Right lobe of liver (tissue), 6 donors: ENCODE measurements around the gene CDC16. TPM values are rescaled to one million over a fixed set of nuclear protein-coding genes. Genes with fewer than 3 reads are reported as not detected.

ENCODE experiments used
- ATAC-seq, 4 donors: fragments of 200-7000 bp; cut with Tn5 transposase; one replicate each; pipeline ENCODE4 v1.9.1; 2020; ENCODE audit warnings: mild to moderate bottlenecking in 4 of 4, moderate library complexity in 4 of 4
- DNase-seq, 3 donors: peaks; one replicate each; pipeline ENCODE4 v3.0.0-alpha.2; 2020
- H3K27ac ChIP-seq, 3 donors: fragments of 200-600 bp; one replicate each; pipeline ENCODE4 v1.8.0; 2022
- H3K27me3 ChIP-seq, 2 donors: fragments of 200-600 bp; one replicate each; pipeline ENCODE4 v1.8.0; 2022
- H3K36me3 ChIP-seq, 4 donors: fragments of 200-600 bp; sonication (generic) in 1 of 4; one replicate each; pipeline versions ENCODE4 v1.5.1 to v1.8.0; 2017 to 2022; ENCODE audit warnings: control low read depth in 1 of 4
- H3K4me1 ChIP-seq, 4 donors: fragments of 200-600 bp; sonication (generic) in 1 of 4; one replicate each; pipeline versions ENCODE4 v1.5.1 to v1.8.0; 2017 to 2022; ENCODE audit warnings: control low read depth in 1 of 4
- H3K4me3 ChIP-seq, 3 donors: fragments of 200-600 bp; one replicate each; pipeline ENCODE4 v1.8.0; 2022
- H3K9me3 ChIP-seq, 4 donors: fragments of 200-600 bp; sonication (generic) in 1 of 4; one replicate each; pipeline versions ENCODE4 v1.5.1 to v1.8.0; 2017 to 2022; ENCODE audit warnings: control low read depth in 1 of 4
- POLR2A ChIP-seq: fragments of 450-650 bp; IDR thresholded peaks from one replicate; pipeline ENCODE4 v1.6.1; 2017; ENCODE audit warnings: antibody characterized with exemption, mild to moderate bottlenecking
- WGBS: methylation state at CpG from one replicate; pipeline ENCODE4 v1.1.6; 2018; ENCODE audit warnings: low coverage, low lambda C conversion rate; ENCODE audit not compliant: insufficient coverage; ENCODE audit errors: missing lambda C conversion rate; 5-methylcytosine and 5-hydroxymethylcytosine counted together
- intact Hi-C, 2 donors: fragments of 100-400 bp; cut with DNase I; formaldehyde crosslinking; loops; one replicate each; pipeline versions ENCODE4 v1.11.2 to v1.14.1; 2022
- total RNA-seq, 6 experiments: library from RNA; depleted of rRNA in 2 of 6; stranded (reverse); fragments of >200 nt in 2 of 6; fragmentation: NEBNext Ultra II Directional in 3 of 6; extraction: Animal tissue kit (Norgen Biotek cat#: 25700) in 3 of 6; gene quantifications; one replicate each; pipeline versions ENCODE4 v1.1.0 to v1.2.4, GENCODE V29; 2016 to 2023
- TF ChIP-seq, protein P1 (sequence below), 4 donors: fragments of 200-600 bp in 3 of 4; fragments of 450-650 bp in 1 of 4; IDR thresholded peaks; one replicate each; pipeline versions ENCODE4 v1.5.1 to v1.8.0; 2016 to 2022; ENCODE audit warnings: antibody characterized with exemption in 4 of 4, mild to moderate bottlenecking in 2 of 4
- donor health status: DM: no; HTN: yes; CAD: no.
- donor health status: DM: no; HTN: no; CAD: no.
- donor health status: DM: no; HTN: no; CAD: no.
- donor health status: DM: no; HTN: yes; CAD: no.
- donor health status: DM: no; HTN: yes; CAD: no.

The CDC16 gene
- total RNA-seq, 6 experiments from 2014 or later = 28.4 to 47.6 (median 35.8) TPM

DNA sequence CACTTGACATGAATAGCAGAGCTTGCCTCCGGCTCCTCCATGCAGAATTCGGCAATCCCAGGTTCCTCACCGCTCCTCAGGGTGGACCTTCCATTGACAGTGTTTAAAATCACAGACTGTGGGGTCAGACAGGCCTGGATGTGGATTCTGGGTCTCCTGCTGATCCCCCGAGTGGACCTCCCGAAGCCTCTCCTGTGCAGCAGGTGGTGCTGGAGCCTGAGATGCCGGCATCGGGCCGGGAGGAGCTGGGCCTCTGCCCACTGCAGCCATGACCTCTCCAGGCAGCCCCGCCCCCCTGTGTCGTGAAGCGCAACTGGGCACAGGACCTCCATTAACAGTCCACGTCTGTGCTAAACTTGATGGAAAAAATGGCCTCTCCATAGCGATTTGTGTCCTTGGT lies 10.5 kb upstream of the CDC16 start:
- Histone ChIP-seq H3K4me1 (peaks cover 0 to 23% (median 10%) of the 10 kb centered on the region in 4 donors), H3K36me3 (no peaks in the 10 kb centered on the region), H3K9me3 (no peaks in the 10 kb centered on the region), H3K27ac (no peak overlapping the region), H3K27me3 (no peaks in the 10 kb centered on the region), H3K4me3 (no peak overlapping the region)
- TF ChIP-seq, protein P1, sequence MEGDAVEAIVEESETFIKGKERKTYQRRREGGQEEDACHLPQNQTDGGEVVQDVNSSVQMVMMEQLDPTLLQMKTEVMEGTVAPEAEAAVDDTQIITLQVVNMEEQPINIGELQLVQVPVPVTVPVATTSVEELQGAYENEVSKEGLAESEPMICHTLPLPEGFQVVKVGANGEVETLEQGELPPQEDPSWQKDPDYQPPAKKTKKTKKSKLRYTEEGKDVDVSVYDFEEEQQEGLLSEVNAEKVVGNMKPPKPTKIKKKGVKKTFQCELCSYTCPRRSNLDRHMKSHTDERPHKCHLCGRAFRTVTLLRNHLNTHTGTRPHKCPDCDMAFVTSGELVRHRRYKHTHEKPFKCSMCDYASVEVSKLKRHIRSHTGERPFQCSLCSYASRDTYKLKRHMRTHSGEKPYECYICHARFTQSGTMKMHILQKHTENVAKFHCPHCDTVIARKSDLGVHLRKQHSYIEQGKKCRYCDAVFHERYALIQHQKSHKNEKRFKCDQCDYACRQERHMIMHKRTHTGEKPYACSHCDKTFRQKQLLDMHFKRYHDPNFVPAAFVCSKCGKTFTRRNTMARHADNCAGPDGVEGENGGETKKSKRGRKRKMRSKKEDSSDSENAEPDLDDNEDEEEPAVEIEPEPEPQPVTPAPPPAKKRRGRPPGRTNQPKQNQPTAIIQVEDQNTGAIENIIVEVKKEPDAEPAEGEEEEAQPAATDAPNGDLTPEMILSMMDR (IDR thresholded peaks at IDR 0.05) = no peak
- no peak for TF ChIP-seq POLR2A
- intact Hi-C loops = loop anchor here (2.0 to 5.0 kb wide), 2 partner anchors 271 to 272 kb away; no protein-coding TSS in a partner anchor
- ATAC-seq (no peak), DNase-seq (no peak)
- WGBS = 86% methylated on average over 3 of the region's 13 CpGs

DNA sequence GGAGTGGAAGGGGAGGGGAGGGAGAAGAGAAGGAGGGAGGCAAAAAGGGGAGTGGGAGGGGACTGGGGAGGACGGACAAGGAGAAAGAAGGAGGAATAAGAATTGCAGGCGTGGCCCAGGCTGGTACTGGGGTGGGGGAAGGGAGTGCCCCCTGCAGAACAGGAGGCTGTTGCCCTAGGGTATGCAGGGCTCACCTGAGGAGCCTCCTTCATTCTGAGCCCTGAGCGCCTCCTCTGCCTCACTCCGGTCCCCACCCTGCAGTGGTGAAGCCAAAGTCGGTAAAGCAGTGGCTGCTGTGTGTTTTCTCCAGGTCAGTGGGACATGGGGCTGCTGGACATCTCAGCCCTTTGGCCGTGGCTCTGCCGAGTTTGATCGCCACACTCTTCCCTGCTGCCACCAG lies 9.1 kb upstream of the CDC16 start:
- 43% methylated on average over 4 of the region's 8 CpGs for WGBS

DNA sequence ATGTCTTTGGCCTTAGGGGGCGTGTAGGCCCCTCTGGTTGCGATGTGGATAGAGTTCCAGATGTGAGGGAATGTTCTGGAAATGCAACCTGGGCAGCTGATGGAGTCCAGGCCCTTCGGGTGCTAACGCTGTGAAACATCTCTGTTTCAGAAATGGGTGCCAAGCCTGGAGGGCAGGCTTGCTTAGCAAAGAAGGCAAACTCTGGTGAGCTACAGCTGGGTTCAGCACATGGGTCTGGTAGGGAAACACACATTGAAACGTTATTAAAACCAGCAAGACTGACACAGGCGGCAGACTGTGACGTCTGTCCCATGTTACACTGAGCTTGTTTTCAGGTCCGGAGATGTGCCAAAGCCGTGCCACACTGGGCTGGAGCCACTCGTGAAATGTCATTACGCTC lies 8.6 kb upstream of the CDC16 start:
- Histone ChIP-seq H3K4me1 (peaks cover 0 to 29% (median 12%) of the 10 kb centered on the region in 4 donors), H3K27ac (no peak overlapping the region), H3K36me3 (no peaks in the 10 kb centered on the region), H3K9me3 (no peaks in the 10 kb centered on the region), H3K27me3 (no peaks in the 10 kb centered on the region), H3K4me3 (no peak overlapping the region)
- ATAC-seq (no peak), DNase-seq (no peak)
- intact Hi-C loops = no loop called here
- 64% methylated on average over 10 of the region's 11 CpGs for WGBS
- TF ChIP-seq, protein P1 (IDR thresholded peaks at IDR 0.05) = no peak
- no peak for TF ChIP-seq POLR2A

More for the DNA sequence above, 9.1 kb upstream of the CDC16 start:
- TF ChIP-seq, protein P1 (IDR thresholded peaks at IDR 0.05) = no peak
- TF ChIP-seq POLR2A = no peak
- Histone ChIP-seq H3K27me3 (no peaks in the 10 kb centered on the region), H3K27ac (no peak overlapping the region), H3K9me3 (no peaks in the 10 kb centered on the region), H3K4me3 (no peak overlapping the region), H3K36me3 (no peaks in the 10 kb centered on the region), H3K4me1 (peaks cover 0 to 29% (median 12%) of the 10 kb centered on the region in 4 donors)
- ATAC-seq (no peak), DNase-seq (no peak)
- intact Hi-C loops = loop anchor here in 1 of 2 donors (2.0 kb wide), 1 partner anchor 273 kb away; no protein-coding TSS in a partner anchor

DNA sequence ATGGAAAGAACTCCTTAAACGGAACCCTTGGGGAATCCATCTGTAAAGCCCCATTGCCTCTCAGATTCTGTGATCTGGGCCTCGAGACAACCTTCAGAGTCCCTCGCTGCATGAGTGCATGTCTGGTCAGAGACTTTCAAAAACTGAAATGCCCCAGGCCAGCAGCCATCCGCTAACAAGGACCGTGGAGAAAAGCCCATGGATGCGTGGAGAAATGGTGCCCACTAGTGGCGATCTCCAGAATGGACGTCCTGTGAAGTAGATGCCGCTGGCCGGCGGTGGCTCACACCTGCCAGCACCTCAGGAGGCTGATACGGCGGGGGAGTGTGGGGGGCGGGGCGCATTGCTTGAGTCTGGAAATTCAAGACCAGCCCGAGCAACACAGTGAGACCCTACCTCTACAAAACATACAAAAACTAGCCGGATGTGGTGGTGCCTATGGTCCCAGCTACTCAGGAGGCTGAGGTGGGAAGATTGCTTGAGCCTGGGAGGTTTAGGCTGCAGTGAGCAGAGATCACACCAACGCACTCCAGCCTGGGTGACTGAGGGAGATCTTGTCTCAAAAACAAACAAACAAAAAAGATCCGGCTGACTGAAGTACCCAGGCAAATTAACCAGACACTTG lies 7.9 kb upstream of the CDC16 start:
- H3K4me1 ChIP-seq = peaks cover 0 to 29% (median 12%) of the 10 kb centered on the region in 4 donors
- H3K27ac ChIP-seq = peak overlapping the region in 1 of 3 donors; percentile 7
- WGBS = 1% methylated on average over 16 of the region's 19 CpGs
- DNase-seq = peak; percentile 81 to 89 (median 84)
- no peaks in the 10 kb centered on the region for H3K27me3 ChIP-seq
- H3K36me3 ChIP-seq = no peaks in the 10 kb centered on the region
- TF ChIP-seq, protein P1 (IDR thresholded peaks at IDR 0.05) = peak; percentile 84 to 97 (median 88)
- no peak for TF ChIP-seq POLR2A
- intact Hi-C loops = no loop called here
- ATAC-seq = peak; percentile 88 to 93 (median 90)
- no peak overlapping the region for H3K4me3 ChIP-seq
- no peaks in the 10 kb centered on the region for H3K9me3 ChIP-seq
